Measurements from ENCODE around the gene GRK5.

GRCh38 chr10:119246862-119247549, 39.6 kb downstream of the GRK5 start:
- no peak for TF ChIP-seq CTCF (IDR thresholded peaks at IDR 0.05; ENCODE audit: low read length)
- no peak for TF ChIP-seq EZH2 (optimal IDR thresholded peaks at IDR 0.05; ENCODE audit: low read depth, low read length)

Measured in MM.1S (cell line).